Neural crest cell (in vitro differentiated cells): ENCODE data around the gene OR13C8. TPM values are rescaled to one million over a fixed set of nuclear protein-coding genes. Genes with fewer than 3 reads are reported as not detected.

Source experiments
- DNase-seq: peaks from one replicate; pipeline ENCODE4 v3.0.0; 2021; ENCODE audit warnings: low read depth, mixed read lengths, low spot score
- H3K27ac Mint-ChIP-seq: one replicate; pipeline ENCODE4 v1.8.0; 2021; ENCODE audit warnings: mild to moderate bottlenecking, mixed read lengths; ENCODE audit not compliant: unreplicated experiment
- H3K27me3 Mint-ChIP-seq: 2 replicates; pipeline ENCODE4 v1.8.0; 2021; ENCODE audit warnings: low read depth, mild to moderate bottlenecking, mixed read lengths
- H3K36me3 Mint-ChIP-seq: 2 replicates; pipeline ENCODE4 v1.8.0; 2021; ENCODE audit warnings: low read depth, mild to moderate bottlenecking, mixed read lengths
- H3K4me1 Mint-ChIP-seq: 2 replicates; pipeline ENCODE4 v1.8.0; 2021; ENCODE audit warnings: mixed read lengths
- H3K4me3 Mint-ChIP-seq: one replicate; pipeline ENCODE4 v1.8.0; 2021; ENCODE audit warnings: mild to moderate bottlenecking, mixed read lengths
- H3K9me3 Mint-ChIP-seq: 2 replicates; pipeline ENCODE4 v1.8.0; 2021; ENCODE audit warnings: mixed read lengths
- total RNA-seq: library from RNA; stranded (reverse); gene quantifications from 2 replicates; pipeline ENCODE4 v1.2.1, GENCODE V29; 2021
- TF ChIP-seq, protein P1 (sequence below): fragments of 200-600 bp; sonication (generic); conservative IDR thresholded peaks from 2 replicates; pipeline ENCODE4 v1.5.0; 2021; ENCODE audit warnings: antibody characterized with exemption, mild to moderate bottlenecking

Gene OR13C8
- total RNA-seq, 1 donor from 2014 or later = not detected

DNA sequence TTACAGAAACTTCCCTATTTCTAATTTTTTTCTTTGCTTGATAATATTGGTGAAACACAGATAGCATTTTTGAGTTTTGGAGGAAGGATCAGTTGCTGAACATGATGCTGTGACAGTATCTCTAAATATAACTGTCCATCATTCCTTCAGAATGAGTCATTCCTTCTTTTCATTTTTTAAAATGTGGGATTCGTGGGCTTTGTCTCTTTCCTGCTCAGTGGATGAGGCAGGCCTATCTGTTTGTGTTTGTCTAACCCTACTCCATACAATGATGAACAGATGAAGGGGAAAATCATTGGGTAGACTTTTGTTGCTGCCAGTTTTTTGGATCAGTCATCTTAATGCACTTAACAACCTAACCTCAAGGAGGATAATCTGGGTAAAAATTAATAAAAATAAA, 15.7 kb upstream of the OR13C8 start:
- Mint-ChIP-seq H3K27me3 (no peaks in the 10 kb centered on the region), H3K36me3 (peaks cover 5% of the 10 kb centered on the region), H3K27ac (no peak overlapping the region), H3K9me3 (peaks cover 6% of the 10 kb centered on the region), H3K4me3 (no peak overlapping the region), H3K4me1 (no peaks in the 10 kb centered on the region)
- no peak for DNase-seq
- TF ChIP-seq, protein P1, sequence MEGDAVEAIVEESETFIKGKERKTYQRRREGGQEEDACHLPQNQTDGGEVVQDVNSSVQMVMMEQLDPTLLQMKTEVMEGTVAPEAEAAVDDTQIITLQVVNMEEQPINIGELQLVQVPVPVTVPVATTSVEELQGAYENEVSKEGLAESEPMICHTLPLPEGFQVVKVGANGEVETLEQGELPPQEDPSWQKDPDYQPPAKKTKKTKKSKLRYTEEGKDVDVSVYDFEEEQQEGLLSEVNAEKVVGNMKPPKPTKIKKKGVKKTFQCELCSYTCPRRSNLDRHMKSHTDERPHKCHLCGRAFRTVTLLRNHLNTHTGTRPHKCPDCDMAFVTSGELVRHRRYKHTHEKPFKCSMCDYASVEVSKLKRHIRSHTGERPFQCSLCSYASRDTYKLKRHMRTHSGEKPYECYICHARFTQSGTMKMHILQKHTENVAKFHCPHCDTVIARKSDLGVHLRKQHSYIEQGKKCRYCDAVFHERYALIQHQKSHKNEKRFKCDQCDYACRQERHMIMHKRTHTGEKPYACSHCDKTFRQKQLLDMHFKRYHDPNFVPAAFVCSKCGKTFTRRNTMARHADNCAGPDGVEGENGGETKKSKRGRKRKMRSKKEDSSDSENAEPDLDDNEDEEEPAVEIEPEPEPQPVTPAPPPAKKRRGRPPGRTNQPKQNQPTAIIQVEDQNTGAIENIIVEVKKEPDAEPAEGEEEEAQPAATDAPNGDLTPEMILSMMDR = no peak

DNA sequence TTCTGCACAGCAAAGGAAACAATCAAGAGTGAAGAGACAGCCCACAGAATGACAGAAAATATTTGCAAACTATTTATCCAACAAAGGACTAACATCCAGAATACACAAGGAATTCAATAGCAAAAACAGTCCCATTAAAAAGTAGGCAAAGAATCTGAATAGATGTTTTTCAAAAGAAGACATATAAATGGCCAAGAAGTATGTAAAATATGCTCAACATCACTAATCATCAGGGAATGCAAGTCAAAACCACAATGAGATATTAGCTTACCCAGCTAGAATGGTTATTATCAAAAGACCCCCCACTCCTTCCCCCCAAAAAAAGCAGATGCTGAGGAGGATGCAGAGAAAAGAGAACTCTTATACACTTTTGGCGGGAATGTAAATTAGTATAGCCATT, 13.4 kb upstream of the OR13C8 start:
- no peaks in the 10 kb centered on the region for H3K4me1 Mint-ChIP-seq
- no peaks in the 10 kb centered on the region for H3K27me3 Mint-ChIP-seq
- DNase-seq = no peak
- TF ChIP-seq, protein P1 = no peak
- no peak overlapping the region for H3K4me3 Mint-ChIP-seq
- peaks cover 15% of the 10 kb centered on the region for H3K9me3 Mint-ChIP-seq
- no peak overlapping the region for H3K27ac Mint-ChIP-seq
- peaks cover 6% of the 10 kb centered on the region for H3K36me3 Mint-ChIP-seq

DNA sequence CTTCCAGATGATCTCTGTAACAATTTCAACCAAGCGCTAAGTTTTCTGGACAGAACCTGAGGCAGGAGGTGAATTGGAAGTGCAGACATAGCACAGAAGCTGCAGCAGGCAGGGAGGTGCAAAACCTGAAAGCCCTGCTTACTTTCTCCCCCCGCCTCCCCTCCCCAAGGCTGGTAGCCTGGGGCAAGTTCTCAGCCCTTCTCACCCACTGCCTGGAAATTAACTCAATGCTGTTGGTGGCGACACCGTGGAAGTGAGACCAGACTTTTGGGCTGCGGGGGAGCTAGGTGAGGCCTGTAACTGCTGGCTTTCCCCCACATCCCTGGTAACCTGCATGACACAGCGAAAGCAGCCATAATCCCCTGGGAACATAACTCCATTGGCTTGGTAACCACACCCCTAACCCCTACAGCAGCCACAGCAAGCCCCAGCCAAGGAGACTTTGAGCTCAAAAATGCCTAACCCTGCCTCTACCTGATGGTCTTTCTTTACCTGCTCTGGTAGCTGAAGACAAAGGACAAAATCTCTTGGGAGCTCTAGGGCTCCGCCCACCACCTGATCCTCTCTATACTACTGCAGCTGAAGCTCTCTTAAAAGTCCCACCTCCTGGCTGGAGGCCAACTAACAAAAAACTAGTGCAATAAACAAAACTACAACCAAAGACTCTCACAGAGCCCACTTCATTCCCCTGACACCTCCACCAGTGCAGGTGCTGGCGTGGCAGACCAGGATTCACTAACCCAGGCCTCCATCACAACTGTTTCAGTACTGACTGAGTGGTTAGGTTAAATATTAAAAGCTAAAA, 11.9 kb upstream of the OR13C8 start:
- Mint-ChIP-seq H3K27me3 (no peaks in the 10 kb centered on the region), H3K4me1 (no peaks in the 10 kb centered on the region), H3K4me3 (no peak overlapping the region), H3K9me3 (peaks cover 15% of the 10 kb centered on the region), H3K36me3 (peaks cover 6% of the 10 kb centered on the region), H3K27ac (no peak overlapping the region)
- TF ChIP-seq, protein P1 = no peak
- no peak for DNase-seq

- H3K36me3 Mint-ChIP-seq = no peaks in the 10 kb centered on the region
- H3K27ac Mint-ChIP-seq = no peak overlapping the region
- TF ChIP-seq, protein P1 = no peak
- peaks cover 5% of the 10 kb centered on the region for H3K9me3 Mint-ChIP-seq
- H3K4me1 Mint-ChIP-seq = peaks cover 8% of the 10 kb centered on the region
- no peak overlapping the region for H3K4me3 Mint-ChIP-seq
- no peaks in the 10 kb centered on the region for H3K27me3 Mint-ChIP-seq
- DNase-seq = no peak
These were observed 4.6 kb upstream of the OR13C8 start for GRCh38 chr9:104564358-104564757.

GRCh38 chr9:104572612-104573011, 3.6 kb downstream of the OR13C8 start:
- no peaks in the 10 kb centered on the region for H3K27me3 Mint-ChIP-seq
- no peak overlapping the region for H3K27ac Mint-ChIP-seq
- peaks cover 4% of the 10 kb centered on the region for H3K36me3 Mint-ChIP-seq
- peaks cover 10% of the 10 kb centered on the region for H3K9me3 Mint-ChIP-seq
- H3K4me3 Mint-ChIP-seq = no peak overlapping the region
- TF ChIP-seq, protein P1 = no peak
- no peaks in the 10 kb centered on the region for H3K4me1 Mint-ChIP-seq
- no peak for DNase-seq
